Purkinje cell (primary cell): ENCODE measurements around the gene GNL1. TPM values are rescaled to one million over a fixed set of nuclear protein-coding genes. Genes with fewer than 3 reads are reported as not detected.

Experiments
- polyA plus RNA-seq: library from polyadenylated mRNA; unstranded; fragments of >200 nt; fragmentation: Nextera tagmentation; gene quantifications from 2 replicates; pipeline ENCODE4 v1.2.1, GENCODE V29; 2014

The GNL1 gene
- polyA plus RNA-seq = 7.4 and 8.5 TPM in 2 replicates

GRCh38 chr6:30556066-30556905, at the start of gene GNL1:
Gene GNL1 (minus strand): TSS chr6:30556489. CDS start chr6:30556203, 286 bp downstream.

GRCh38 chr6:30571075-30571761, 14.9 kb upstream of the GNL1 start, which contains the start of gene ABCF1:
Gene ABCF1 (plus strand): TSS chr6:30571442. CDS start chr6:30571488, 46 bp downstream.

GRCh38 chr6:30556906-30557682, 805 bp upstream of the GNL1 start, which contains the start of gene PRR3:
Gene PRR3 (plus strand): TSS chr6:30557295. CDS start chr6:30557345, 50 bp downstream.

Other genes with a start within 250 kb of the GNL1 start
- 1.7 and 2.1 TPM in 2 replicates for gene TRIM39, start 229.6 kb downstream of the GNL1 start, polyA plus RNA-seq
- gene RPP21, start 211.3 kb downstream of the GNL1 start, polyA plus RNA-seq = 76.2 and 114 TPM in 2 replicates
- gene HLA-E, start 67.0 kb downstream of the GNL1 start, polyA plus RNA-seq = 1.2 and 1.7 TPM in 2 replicates
- gene PRR3, start 806 bp upstream of the GNL1 start, polyA plus RNA-seq = 5.1 and 9.6 TPM in 2 replicates
- gene ABCF1, start 15.0 kb upstream of the GNL1 start, polyA plus RNA-seq = 82.3 and 83.9 TPM in 2 replicates
- 28.5 and 31.5 TPM in 2 replicates for gene PPP1R10, start 60.8 kb upstream of the GNL1 start, polyA plus RNA-seq
- gene MRPS18B, start 61.4 kb upstream of the GNL1 start, polyA plus RNA-seq = 44.7 and 48.8 TPM in 2 replicates
- gene ATAT1, start 70.4 kb upstream of the GNL1 start, polyA plus RNA-seq = 18.2 and 19.7 TPM in 2 replicates
- 148 and 276 TPM in 2 replicates for gene C6orf136, start 90.6 kb upstream of the GNL1 start, polyA plus RNA-seq
- gene DHX16, start 116.5 kb upstream of the GNL1 start, polyA plus RNA-seq = 6.8 and 13.8 TPM in 2 replicates
- 1.7 and 1.9 TPM in 2 replicates for gene PPP1R18, start 130.2 kb upstream of the GNL1 start, polyA plus RNA-seq
- 0.53 and 1.5 TPM in 2 replicates for gene NRM, start 134.5 kb upstream of the GNL1 start, polyA plus RNA-seq
- gene MDC1, start 160.8 kb upstream of the GNL1 start, polyA plus RNA-seq = 1.9 and 5.6 TPM in 2 replicates
- 159 and 174 TPM in 2 replicates for gene TUBB, start 163.9 kb upstream of the GNL1 start, polyA plus RNA-seq
- 34.3 and 35.3 TPM in 2 replicates for gene FLOT1, start 186.2 kb upstream of the GNL1 start, polyA plus RNA-seq
- gene IER3, start 188.1 kb upstream of the GNL1 start, polyA plus RNA-seq = 2.5 and 2.7 TPM in 2 replicates